Psoas muscle (tissue), 8 donors: ENCODE results near the gene BRAF. TPM values are rescaled to one million over a fixed set of nuclear protein-coding genes. Genes with fewer than 3 reads are reported as not detected.
"Not testable (repeated sequence)": the region's sequence is repeated elsewhere in the genome, so short reads cannot be mapped to it uniquely, and the experiment has no call there.

Experiments
- ATAC-seq, 4 donors: fragments of 200-7000 bp; cut with Tn5 transposase; one replicate each; pipeline ENCODE4 v1.9.1; 2020; ENCODE audit warnings: moderate library complexity in 3 of 4, mild to moderate bottlenecking in 2 of 4
- DNase-seq, 2 donors: peaks; one replicate each; pipeline ENCODE4 v3.0.0-alpha.2; 2020
- H3K27ac ChIP-seq: fragments of 200-600 bp; one replicate; pipeline ENCODE4 v1.8.0; 2022
- H3K27me3 ChIP-seq, 3 donors: fragments of 200-600 bp in 1 of 3; one replicate each; pipeline versions ENCODE4 v1.6.1 to v1.8.0; 2013 to 2022; ENCODE audit warnings: low read length in 2 of 3, mild to moderate bottlenecking in 2 of 3, moderate library complexity in 1 of 3; ENCODE audit not compliant: insufficient read depth in 3 of 3
- H3K36me3 ChIP-seq, 2 donors: fragments of 200-600 bp in 1 of 2; one replicate each; pipeline versions ENCODE4 v1.6.1 to v1.8.0; 2013 to 2022; ENCODE audit warnings: low read depth in 1 of 2, mild to moderate bottlenecking in 1 of 2, moderate library complexity in 1 of 2; ENCODE audit not compliant: insufficient read depth in 1 of 2
- H3K4me1 ChIP-seq: fragments of 200-600 bp; one replicate; pipeline ENCODE4 v1.8.0; 2022
- H3K4me3 ChIP-seq: fragments of 200-600 bp; one replicate; pipeline ENCODE4 v1.8.0; 2022; ENCODE audit warnings: mild to moderate bottlenecking
- H3K9me3 ChIP-seq: fragments of 200-600 bp; one replicate; pipeline ENCODE4 v1.8.0; 2022
- CTCF ChIP-seq: fragments of 200-600 bp; IDR thresholded peaks from one replicate; pipeline ENCODE4 v1.8.0; 2022; ENCODE audit warnings: antibody characterized with exemption
- WGBS, 3 donors: extraction: QIAGEN DNeasy Blood & Tissue Kit; methylation state at CpG; one replicate each; pipeline versions ENCODE4 v1.1.6 to v1.1.7; 2013; 5-methylcytosine and 5-hydroxymethylcytosine counted together
- intact Hi-C, 2 donors: fragments of 100-400 bp; cut with DNase I; formaldehyde crosslinking; loops; one replicate each; pipeline versions ENCODE4 v1.11.0 to v1.14.2; 2022
- polyA plus RNA-seq, 3 donors: library from polyadenylated mRNA; stranded (reverse); fragments of 200-250 nt; gene quantifications; one replicate each; pipeline ENCODE4 v1.2.3, GENCODE V29; 2013
- total RNA-seq, 4 donors: library from RNA; stranded (reverse); fragmentation: NEBNext Ultra II Directional in 2 of 4; extraction: Animal tissue kit (Norgen Biotek cat#: 25700) in 2 of 4; gene quantifications; one replicate each; pipeline versions ENCODE4 v1.2.1 to v1.2.4, GENCODE V29; 2021 to 2023
- donor health status: healthy with polysubstance abuse.
- donor health status: DM: no; HTN: no; CAD: no; lungs with moderate emphysema.
- donor health status: Bipolar disorder and iron deficiency.
- donor health status: healthy.
- donor health status: DM: yes; HTN: yes; CAD: no.
- donor health status: DM: no; HTN: no; CAD: no.
- donor health status: DM: no; HTN: no; CAD: no.
- donor health status: DM: yes; HTN: yes; CAD: no.

BRAF gene
- total and polyA plus RNA-seq, 7 donors: 5.0 to 22.6 (median 16.8) TPM

GRCh38 chr7:140841166-140841715 lies 83.5 kb downstream of the BRAF start:
- ATAC-seq: no peak
- 32 to 44% (median 39%) methylated on average over 1 of the region's 1 CpG for WGBS, 3 donors

GRCh38 chr7:140831724-140832123 lies 93.0 kb downstream of the BRAF start:
- Histone ChIP-seq H3K27ac (no peak overlapping the region), H3K36me3 (peaks cover 0 to 18% of the 10 kb centered on the region in 2 donors), H3K4me3 (no peak overlapping the region), H3K9me3 (no peaks in the 10 kb centered on the region), H3K27me3 (no peaks in the 10 kb centered on the region), H3K4me1 (no peaks in the 10 kb centered on the region)
- no peak for DNase-seq
- intact Hi-C loops: no loop called here
- ATAC-seq: no peak
- TF ChIP-seq CTCF: no peak
- 78 to 91% (median 82%) methylated on average over 4 of the region's 4 CpGs for WGBS, 3 donors

More at GRCh38 chr7:140841166-140841715, 83.5 kb downstream of the BRAF start:
- no peak for DNase-seq
- Histone ChIP-seq H3K9me3 (no peaks in the 10 kb centered on the region), H3K27ac (no peak overlapping the region), H3K27me3 (no peaks in the 10 kb centered on the region), H3K4me3 (no peak overlapping the region), H3K4me1 (no peaks in the 10 kb centered on the region), H3K36me3 (peaks cover 0 to 5% of the 10 kb centered on the region in 2 donors)
- no peak for TF ChIP-seq CTCF
- intact Hi-C loops: no loop called here

- no peak for TF ChIP-seq CTCF
- intact Hi-C loops: no loop called here
- peaks cover 0 to 15% of the 10 kb centered on the region in 2 donors for H3K36me3 ChIP-seq
- H3K9me3 ChIP-seq: no peaks in the 10 kb centered on the region
- WGBS, 3 donors: 98 to 100% (median 100%) methylated on average over 1 of the region's 1 CpG
- H3K4me3 ChIP-seq: no peak overlapping the region
- H3K27me3 ChIP-seq: no peaks in the 10 kb centered on the region
- H3K4me1 ChIP-seq: no peaks in the 10 kb centered on the region
- DNase-seq (no peak), ATAC-seq (no peak)
- no peak overlapping the region for H3K27ac ChIP-seq
Measured at GRCh38 chr7:140829720-140830119, 95.0 kb downstream of the BRAF start.

- H3K27me3 ChIP-seq: no peaks in the 10 kb centered on the region
- intact Hi-C loops: no loop called here
- no peak for ATAC-seq
- H3K4me1 ChIP-seq: no peaks in the 10 kb centered on the region
- no peaks in the 10 kb centered on the region for H3K9me3 ChIP-seq
- H3K4me3 ChIP-seq: no peak overlapping the region
- DNase-seq: no peak
- H3K27ac ChIP-seq: no peak overlapping the region
- peaks cover 0 to 6% of the 10 kb centered on the region in 2 donors for H3K36me3 ChIP-seq
- WGBS, 3 donors: 89 to 96% (median 90%) methylated on average over 1 of the region's 1 CpG
- TF ChIP-seq CTCF: no peak
Measured at GRCh38 chr7:140828741-140829140, 96.0 kb downstream of the BRAF start.

GRCh38 chr7:140817383-140817782 lies 107.3 kb downstream of the BRAF start:
- intact Hi-C loops: loop anchor here in 1 of 2 donors (10.0 kb wide), 3 partner anchors 407 to 837 kb away; no protein-coding TSS in a partner anchor
- not testable (repeated sequence) for H3K4me3 ChIP-seq, ATAC-seq, H3K27me3 ChIP-seq, H3K27ac ChIP-seq, H3K36me3 ChIP-seq, DNase-seq, H3K4me1 ChIP-seq
- peaks cover 16% of the 10 kb centered on the region for H3K9me3 ChIP-seq
